ENCODE measurements around the gene FAM163B.

The FAM163B gene

GRCh38 chr9:133528001-133528875 is 81.0 kb downstream of the FAM163B start:
- TF ChIP-seq CTCF (IDR thresholded peaks at IDR 0.05; ENCODE audit: extremely low read depth, missing control alignments), result no peak
- DNase-seq (ENCODE audit: low spot score), result no peak

- no peak for DNase-seq (ENCODE audit: low spot score)
- no peak for TF ChIP-seq CTCF (IDR thresholded peaks at IDR 0.05; ENCODE audit: extremely low read depth, missing control alignments)
Measured at GRCh38 chr9:133527444-133527920, 81.7 kb downstream of the FAM163B start.
